Choroid plexus epithelial cell (primary cell): ENCODE measurements around the gene TXNDC8.

Experiments
- DNase-seq: peaks from one replicate; pipeline ENCODE4 v3.0.0-alpha.2; 2010; ENCODE audit warnings: low read depth
- H3K4me3 ChIP-seq: 2 replicates; pipeline ENCODE4 v1.5.1; 2011; ENCODE audit warnings: low read depth, mild to moderate bottlenecking, control low read depth, low read length, moderate library complexity
- CTCF ChIP-seq: conservative IDR thresholded peaks from 2 replicates; pipeline ENCODE4 v1.5.1; 2011; ENCODE audit warnings: low read depth, mild to moderate bottlenecking, control low read depth, inconsistent platforms, low read length, moderate library complexity

The TXNDC8 gene

GRCh38 chr9:110266795-110267194 is 70.9 kb downstream of the TXNDC8 start:
- no peak overlapping the region for H3K4me3 ChIP-seq
- no peak for TF ChIP-seq CTCF
- no peak for DNase-seq

- no peak overlapping the region for H3K4me3 ChIP-seq
- no peak for TF ChIP-seq CTCF
- DNase-seq: no peak
Observed at GRCh38 chr9:110261632-110262031, 76.0 kb downstream of the TXNDC8 start.

- no peak for DNase-seq
- no peak for TF ChIP-seq CTCF
- H3K4me3 ChIP-seq: no peak overlapping the region
Observed at GRCh38 chr9:110260911-110261310, 76.8 kb downstream of the TXNDC8 start.

GRCh38 chr9:110259566-110259965 is 78.1 kb downstream of the TXNDC8 start:
- no peak for DNase-seq
- no peak for TF ChIP-seq CTCF

GRCh38 chr9:110258690-110259091 is 79.0 kb downstream of the TXNDC8 start:
- TF ChIP-seq CTCF: no peak
- no peak overlapping the region for H3K4me3 ChIP-seq
- no peak for DNase-seq

More at GRCh38 chr9:110259566-110259965, 78.1 kb downstream of the TXNDC8 start:
- H3K4me3 ChIP-seq: no peak overlapping the region

GRCh38 chr9:110257956-110258355 is 79.7 kb downstream of the TXNDC8 start:
- no peak for TF ChIP-seq CTCF
- peak overlapping the region; percentile 89 for H3K4me3 ChIP-seq
- DNase-seq: no peak

- no peak for TF ChIP-seq CTCF
- peak overlapping the region; percentile 89 for H3K4me3 ChIP-seq
- peak; percentile 38 for DNase-seq
Observed at GRCh38 chr9:110257097-110257841, 80.4 kb downstream of the TXNDC8 start.
